Ureter (tissue), 1 donor: ENCODE results near the gene VSX1. TPM values are rescaled to one million over a fixed set of nuclear protein-coding genes. Genes with fewer than 3 reads are reported as not detected.

Experiments
- DNase-seq: peaks from one replicate; pipeline ENCODE4 v3.0.0-alpha.2; 2020; ENCODE audit warnings: low spot score
- total RNA-seq: library from RNA; stranded (reverse); gene quantifications from one replicate; pipeline ENCODE4 v1.2.4, GENCODE V29; 2023
- donor health status: DM: yes; HTN: yes; CAD: no.

The VSX1 gene
- total RNA-seq, 1 donor from 2014 or later, result not detected

GRCh38 chr20:25053255-25054031 is 28.5 kb downstream of the VSX1 start:
- DNase-seq, result no peak

- DNase-seq, result no peak
Measured at GRCh38 chr20:25052255-25053194, 29.4 kb downstream of the VSX1 start.

- peak; percentile 22 for DNase-seq
Measured at GRCh38 chr20:25051386-25052155, 30.4 kb downstream of the VSX1 start.

- peak; percentile 37 for DNase-seq
Measured at GRCh38 chr20:25050501-25051350, 31.2 kb downstream of the VSX1 start.

- no peak for DNase-seq
Measured at GRCh38 chr20:25050082-25050481, 31.9 kb downstream of the VSX1 start.

- DNase-seq, result no peak
Measured at GRCh38 chr20:25049261-25050060, 32.5 kb downstream of the VSX1 start.

- DNase-seq, result no peak
Measured at GRCh38 chr20:25048519-25048952, 33.4 kb downstream of the VSX1 start.

- DNase-seq, result no peak
Measured at GRCh38 chr20:25047766-25048165, 34.2 kb downstream of the VSX1 start.

GRCh38 chr20:25046736-25047666 is 34.9 kb downstream of the VSX1 start:
- DNase-seq, result no peak

GRCh38 chr20:25046181-25046641 is 35.7 kb downstream of the VSX1 start:
- DNase-seq, result no peak

- DNase-seq, result no peak
Measured at GRCh38 chr20:25045343-25045712, 36.6 kb downstream of the VSX1 start.

GRCh38 chr20:25044660-25045342 is 37.1 kb downstream of the VSX1 start:
- DNase-seq, result no peak

GRCh38 chr20:25044261-25044560 is 37.7 kb downstream of the VSX1 start:
- DNase-seq, result no peak

- DNase-seq, result no peak
Measured at GRCh38 chr20:25043499-25044260, 38.3 kb downstream of the VSX1 start.

GRCh38 chr20:25042531-25043498 is 39.1 kb downstream of the VSX1 start:
- no peak for DNase-seq

- no peak for DNase-seq
Measured at GRCh38 chr20:25041813-25042530, 40.0 kb downstream of the VSX1 start.
